ENCODE data around the gene CHTF18.
"Not testable (repeated sequence)": the region's sequence is repeated elsewhere in the genome, so short reads cannot be mapped to it uniquely, and the experiment has no call there.

The CHTF18 gene

DNA sequence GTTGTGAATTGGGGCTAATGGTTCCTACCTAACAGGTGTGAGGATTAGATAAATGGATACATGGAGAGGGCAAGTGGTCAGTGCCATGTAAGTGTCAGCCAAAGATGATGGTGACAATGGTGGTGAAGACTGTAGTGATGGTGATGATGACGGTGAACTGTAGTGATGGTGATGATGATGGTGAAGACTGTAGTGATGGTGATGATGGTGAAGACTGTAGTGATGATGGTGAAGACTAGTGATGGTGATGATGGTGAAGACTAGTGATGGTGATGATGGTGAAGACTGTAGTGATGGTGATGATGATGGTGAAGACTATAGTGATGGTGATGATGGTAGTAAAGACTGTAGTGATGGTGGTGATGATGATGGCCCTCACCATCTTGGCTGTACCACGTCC lies 30.2 kb downstream of the CHTF18 start:
- no peak overlapping the region for H3K4me3 ChIP-seq (ENCODE audit: low read depth, low read length)
- no peak for DNase-seq (ENCODE audit: low read depth)
- TF ChIP-seq, protein P1, sequence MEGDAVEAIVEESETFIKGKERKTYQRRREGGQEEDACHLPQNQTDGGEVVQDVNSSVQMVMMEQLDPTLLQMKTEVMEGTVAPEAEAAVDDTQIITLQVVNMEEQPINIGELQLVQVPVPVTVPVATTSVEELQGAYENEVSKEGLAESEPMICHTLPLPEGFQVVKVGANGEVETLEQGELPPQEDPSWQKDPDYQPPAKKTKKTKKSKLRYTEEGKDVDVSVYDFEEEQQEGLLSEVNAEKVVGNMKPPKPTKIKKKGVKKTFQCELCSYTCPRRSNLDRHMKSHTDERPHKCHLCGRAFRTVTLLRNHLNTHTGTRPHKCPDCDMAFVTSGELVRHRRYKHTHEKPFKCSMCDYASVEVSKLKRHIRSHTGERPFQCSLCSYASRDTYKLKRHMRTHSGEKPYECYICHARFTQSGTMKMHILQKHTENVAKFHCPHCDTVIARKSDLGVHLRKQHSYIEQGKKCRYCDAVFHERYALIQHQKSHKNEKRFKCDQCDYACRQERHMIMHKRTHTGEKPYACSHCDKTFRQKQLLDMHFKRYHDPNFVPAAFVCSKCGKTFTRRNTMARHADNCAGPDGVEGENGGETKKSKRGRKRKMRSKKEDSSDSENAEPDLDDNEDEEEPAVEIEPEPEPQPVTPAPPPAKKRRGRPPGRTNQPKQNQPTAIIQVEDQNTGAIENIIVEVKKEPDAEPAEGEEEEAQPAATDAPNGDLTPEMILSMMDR (IDR thresholded peaks at IDR 0.05; ENCODE audit: control insufficient read depth, extremely low read depth, insufficient read depth): no peak

DNA sequence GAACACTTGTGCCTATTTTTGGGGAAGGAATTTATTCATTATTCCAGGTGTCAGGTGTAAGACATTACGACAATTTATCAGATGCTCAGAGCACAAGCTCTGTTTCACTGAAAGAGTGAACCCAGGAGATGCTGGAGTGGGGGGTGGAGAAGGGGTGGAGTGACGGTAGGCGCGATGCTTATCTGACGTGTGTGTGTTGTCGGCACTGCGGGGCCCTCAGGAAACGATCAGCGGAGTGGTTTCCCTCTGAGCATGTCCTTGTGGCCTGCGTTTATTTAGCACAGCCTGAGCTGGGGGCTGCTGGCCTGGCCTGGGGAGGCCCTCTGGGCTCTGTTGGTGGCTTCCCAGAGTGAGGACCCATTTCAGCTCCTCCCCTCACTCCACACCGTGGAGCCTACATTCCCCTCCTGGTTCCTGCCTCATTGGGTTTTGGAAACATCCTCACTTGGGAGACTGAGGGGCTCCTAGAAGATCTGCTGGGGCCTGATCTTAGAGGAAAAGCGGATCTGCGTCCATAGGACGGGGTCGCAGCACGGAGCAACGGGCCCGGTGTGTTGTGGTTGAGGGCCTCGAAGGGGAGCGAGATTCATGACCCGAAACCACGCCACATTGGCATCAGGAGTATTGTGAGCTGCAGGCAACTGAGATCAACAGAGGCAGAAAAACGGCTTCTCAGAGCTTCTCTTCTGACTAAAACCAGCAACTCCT lies 31.1 kb downstream of the CHTF18 start:
- H3K4me3 ChIP-seq (ENCODE audit: low read depth, low read length): no peak overlapping the region

DNA sequence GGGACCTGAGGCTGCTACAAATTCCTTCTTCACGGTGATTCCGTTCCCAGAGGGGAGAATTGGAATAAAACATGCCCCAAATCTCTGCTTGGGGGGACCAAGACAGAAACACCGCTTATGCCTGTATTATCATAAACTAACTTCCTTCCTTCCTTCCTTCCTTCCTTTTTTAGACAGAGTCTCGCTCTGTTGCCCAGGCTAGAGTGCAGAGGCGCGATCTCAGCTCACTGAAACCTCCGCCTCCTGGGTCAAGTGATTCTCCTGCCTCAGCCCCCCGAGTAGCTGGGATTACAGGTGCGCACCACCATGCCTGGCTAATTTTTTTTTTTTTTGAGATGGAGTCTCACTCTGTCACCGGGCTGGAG lies 31.6 kb downstream of the CHTF18 start:
- H3K4me3 ChIP-seq (ENCODE audit: low read depth, low read length); DNase-seq (ENCODE audit: low read depth): not testable (repeated sequence)

More for the DNA sequence above, 31.1 kb downstream of the CHTF18 start:
- TF ChIP-seq, protein P1 (IDR thresholded peaks at IDR 0.05; ENCODE audit: control insufficient read depth, extremely low read depth, insufficient read depth): no peak
- DNase-seq (ENCODE audit: low read depth): no peak

DNA sequence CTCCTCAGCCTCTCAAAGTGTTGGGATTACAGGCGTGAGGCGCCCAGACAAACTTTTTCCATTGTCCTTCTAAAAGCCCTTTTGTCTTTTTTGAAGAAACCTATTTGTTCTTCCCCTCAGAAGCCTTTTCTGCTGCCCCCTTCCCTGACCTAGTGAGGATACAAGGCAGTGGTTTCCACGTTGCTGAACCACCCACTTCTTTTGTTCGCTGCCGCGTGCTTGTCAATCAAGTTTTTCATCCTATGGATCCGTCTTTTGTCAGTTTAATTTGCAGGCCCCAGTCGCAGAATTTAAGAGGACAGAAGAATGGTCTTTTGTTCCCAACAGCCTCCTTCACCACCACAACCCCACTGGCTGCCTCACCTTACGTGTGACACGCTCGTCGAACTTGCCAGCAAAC lies 32.3 kb downstream of the CHTF18 start:
- TF ChIP-seq, protein P1 (IDR thresholded peaks at IDR 0.05; ENCODE audit: control insufficient read depth, extremely low read depth, insufficient read depth): no peak
- no peak overlapping the region for H3K4me3 ChIP-seq (ENCODE audit: low read depth, low read length)
- no peak for DNase-seq (ENCODE audit: low read depth)

DNA sequence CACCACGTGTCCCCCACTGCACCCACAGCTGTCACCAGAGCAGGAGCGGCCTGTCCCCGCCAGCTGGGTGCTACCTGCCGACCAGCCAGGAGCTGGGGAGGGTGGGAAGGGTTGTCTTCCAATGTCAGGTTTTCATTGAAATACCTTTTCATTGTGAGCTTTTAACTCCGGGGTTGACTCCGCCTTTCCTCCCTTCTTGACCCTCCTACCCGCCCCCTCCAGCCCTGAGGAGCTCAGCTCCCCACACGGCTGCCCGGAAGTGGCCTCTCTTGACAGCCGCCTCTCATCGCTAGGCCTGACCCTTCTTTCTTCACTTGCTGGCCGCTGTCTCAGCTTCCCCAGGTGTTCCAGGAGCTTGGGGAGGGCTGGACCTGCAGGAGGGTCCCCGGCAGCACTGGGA lies 33.3 kb downstream of the CHTF18 start:
- TF ChIP-seq, protein P1 (IDR thresholded peaks at IDR 0.05; ENCODE audit: control insufficient read depth, extremely low read depth, insufficient read depth): no peak
- H3K4me3 ChIP-seq (ENCODE audit: low read depth, low read length): no peak overlapping the region
- DNase-seq (ENCODE audit: low read depth): no peak

DNA sequence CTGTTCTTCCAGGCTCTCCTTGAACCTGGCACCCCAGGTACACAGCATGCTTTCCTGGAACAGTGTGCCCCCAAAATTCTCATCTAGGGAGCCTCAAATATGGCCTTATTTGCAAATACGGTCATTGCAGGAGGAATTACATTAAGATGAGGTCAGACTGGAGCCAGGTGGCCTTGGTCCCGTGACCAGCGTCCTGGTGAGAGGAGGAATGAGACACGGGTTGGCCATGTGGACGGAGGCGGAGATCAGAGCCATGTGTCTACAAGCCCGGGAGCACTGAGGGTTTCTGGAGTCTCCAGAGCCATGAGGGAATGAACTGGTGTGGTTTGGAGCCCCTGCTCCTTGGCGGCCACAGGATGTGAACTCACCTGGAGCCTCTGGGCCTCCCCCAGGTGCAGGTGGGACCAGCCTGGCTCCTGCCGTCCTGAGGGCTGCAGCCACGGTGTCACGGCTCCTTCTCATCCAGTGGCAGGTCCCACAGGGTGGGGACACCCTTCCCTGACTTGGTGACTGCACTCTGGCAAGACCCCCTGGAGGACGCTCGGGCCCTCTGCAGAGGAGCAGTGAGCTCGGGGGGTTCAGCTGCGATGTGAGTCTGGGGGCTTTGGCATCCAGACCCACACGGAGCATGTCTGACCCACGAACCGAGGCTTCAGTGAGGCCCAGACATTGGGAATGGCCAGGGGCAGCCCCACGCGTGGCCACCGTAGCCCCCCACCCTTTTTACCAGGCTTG lies 33.9 kb downstream of the CHTF18 start:
- no peak for DNase-seq (ENCODE audit: low read depth)
- H3K4me3 ChIP-seq (ENCODE audit: low read depth, low read length): no peak overlapping the region
- TF ChIP-seq, protein P1 (IDR thresholded peaks at IDR 0.05; ENCODE audit: control insufficient read depth, extremely low read depth, insufficient read depth): no peak

DNA sequence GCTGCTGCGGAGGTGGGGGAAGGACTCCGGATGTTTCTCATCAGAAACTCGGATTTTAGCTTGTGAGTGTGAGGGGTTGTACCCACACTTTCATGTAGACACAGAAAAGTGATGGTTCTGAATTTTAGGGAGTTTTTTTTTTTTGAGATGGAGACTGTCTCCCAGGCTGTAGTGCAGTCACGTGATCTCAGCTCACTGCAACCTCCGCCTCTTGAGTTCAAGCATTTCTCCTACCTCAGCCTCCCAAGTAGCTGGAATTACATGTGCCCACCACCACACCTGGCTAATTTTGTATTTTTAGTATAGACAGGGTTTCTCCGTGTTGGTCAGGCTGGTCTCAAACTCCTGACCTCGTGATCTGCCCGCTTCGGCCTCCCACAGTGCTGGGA lies 34.5 kb downstream of the CHTF18 start:
- no peak overlapping the region for H3K4me3 ChIP-seq (ENCODE audit: low read depth, low read length)
- TF ChIP-seq, protein P1 (IDR thresholded peaks at IDR 0.05; ENCODE audit: control insufficient read depth, extremely low read depth, insufficient read depth): no peak
- DNase-seq (ENCODE audit: low read depth): no peak

Data from LNCaP clone FGC (cell line).